Type B pancreatic cell (in vitro differentiated cells): ENCODE data around the gene LAMP2. TPM values are rescaled to one million over a fixed set of nuclear protein-coding genes. Genes with fewer than 3 reads are reported as not detected.
A peak's percentile ranks its signal among the peaks of the same experiment; 100 is the strongest.

Experiments used
- DNase-seq: peaks from one replicate; pipeline ENCODE4 v3.0.0; 2021; ENCODE audit warnings: mixed read lengths; ENCODE audit not compliant: unreplicated experiment; ENCODE audit errors: extremely low spot score
- H3K27ac Mint-ChIP-seq: 2 replicates; pipeline ENCODE4 v1.8.0; 2021; ENCODE audit warnings: mild to moderate bottlenecking, mixed read lengths
- H3K27me3 Mint-ChIP-seq: 2 replicates; pipeline ENCODE4 v1.8.0; 2021; ENCODE audit warnings: mixed read lengths
- H3K36me3 Mint-ChIP-seq: 2 replicates; pipeline ENCODE4 v1.8.0; 2021; ENCODE audit warnings: mixed read lengths
- H3K4me1 Mint-ChIP-seq: one replicate; pipeline ENCODE4 v1.8.0; 2021; ENCODE audit warnings: mixed read lengths; ENCODE audit not compliant: unreplicated experiment
- H3K4me3 Mint-ChIP-seq: 2 replicates; pipeline ENCODE4 v1.8.0; 2021; ENCODE audit warnings: mild to moderate bottlenecking, mixed read lengths
- H3K9me3 Mint-ChIP-seq: 2 replicates; pipeline ENCODE4 v1.8.0; 2021; ENCODE audit warnings: mixed read lengths
- total RNA-seq: library from RNA; stranded (reverse); gene quantifications from 2 replicates; pipeline ENCODE4 v1.2.1, GENCODE V29; 2021; ENCODE audit warnings: low replicate concordance
- TF ChIP-seq, protein P1 (sequence below): fragments of 200-600 bp; sonication (generic); conservative IDR thresholded peaks from 2 replicates; pipeline ENCODE4 v1.5.0; 2021; ENCODE audit warnings: antibody characterized with exemption, mild to moderate bottlenecking

The LAMP2 gene
- total RNA-seq, 1 donor from 2014 or later, result 82.9 TPM

DNA sequence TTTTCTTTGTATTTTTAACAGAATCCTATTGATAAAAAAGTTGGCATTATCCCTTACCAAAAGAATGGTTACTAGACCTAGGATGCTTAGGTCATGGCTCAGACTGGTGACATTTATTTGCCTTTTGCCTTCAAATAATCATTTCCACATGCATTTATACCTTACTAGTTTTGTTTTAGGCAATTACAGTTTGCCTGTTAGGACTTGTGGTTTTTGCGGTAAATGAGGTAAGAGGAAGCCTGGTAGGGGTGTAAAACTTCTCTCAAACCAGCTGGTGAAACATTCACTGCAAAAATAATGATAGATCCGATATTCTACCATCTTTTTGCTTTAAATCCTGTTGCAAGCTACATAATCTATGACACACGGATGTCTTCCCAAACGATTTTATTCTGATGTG is 12.1 kb downstream of the LAMP2 start:
- H3K4me1 Mint-ChIP-seq, result peaks cover 5% of the 10 kb centered on the region
- no peaks in the 10 kb centered on the region for H3K27me3 Mint-ChIP-seq
- no peak for DNase-seq
- no peak overlapping the region for H3K27ac Mint-ChIP-seq
- TF ChIP-seq, protein P1, sequence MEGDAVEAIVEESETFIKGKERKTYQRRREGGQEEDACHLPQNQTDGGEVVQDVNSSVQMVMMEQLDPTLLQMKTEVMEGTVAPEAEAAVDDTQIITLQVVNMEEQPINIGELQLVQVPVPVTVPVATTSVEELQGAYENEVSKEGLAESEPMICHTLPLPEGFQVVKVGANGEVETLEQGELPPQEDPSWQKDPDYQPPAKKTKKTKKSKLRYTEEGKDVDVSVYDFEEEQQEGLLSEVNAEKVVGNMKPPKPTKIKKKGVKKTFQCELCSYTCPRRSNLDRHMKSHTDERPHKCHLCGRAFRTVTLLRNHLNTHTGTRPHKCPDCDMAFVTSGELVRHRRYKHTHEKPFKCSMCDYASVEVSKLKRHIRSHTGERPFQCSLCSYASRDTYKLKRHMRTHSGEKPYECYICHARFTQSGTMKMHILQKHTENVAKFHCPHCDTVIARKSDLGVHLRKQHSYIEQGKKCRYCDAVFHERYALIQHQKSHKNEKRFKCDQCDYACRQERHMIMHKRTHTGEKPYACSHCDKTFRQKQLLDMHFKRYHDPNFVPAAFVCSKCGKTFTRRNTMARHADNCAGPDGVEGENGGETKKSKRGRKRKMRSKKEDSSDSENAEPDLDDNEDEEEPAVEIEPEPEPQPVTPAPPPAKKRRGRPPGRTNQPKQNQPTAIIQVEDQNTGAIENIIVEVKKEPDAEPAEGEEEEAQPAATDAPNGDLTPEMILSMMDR, result no peak
- H3K36me3 Mint-ChIP-seq, result no peaks in the 10 kb centered on the region
- no peaks in the 10 kb centered on the region for H3K9me3 Mint-ChIP-seq
- H3K4me3 Mint-ChIP-seq, result no peak overlapping the region

DNA sequence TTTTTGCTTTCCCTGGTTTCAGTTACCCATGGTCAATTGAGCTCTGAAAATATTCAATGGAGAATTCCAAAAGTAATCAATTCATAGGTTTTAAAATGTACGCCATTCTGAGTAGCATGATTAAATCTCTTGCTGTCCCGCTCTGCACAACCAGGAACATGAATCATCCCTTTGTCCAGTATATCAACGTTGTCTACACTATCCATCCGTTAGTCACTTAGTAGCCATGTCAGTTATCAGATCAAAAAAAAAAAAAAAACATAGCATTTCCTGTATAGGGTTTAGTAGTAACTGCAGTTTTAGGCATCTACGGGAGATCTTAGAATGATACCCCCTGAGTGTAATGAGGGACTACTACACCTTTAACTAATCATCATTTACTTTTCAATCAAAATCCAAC is 15.1 kb downstream of the LAMP2 start:
- TF ChIP-seq, protein P1, result no peak
- DNase-seq, result no peak
- no peaks in the 10 kb centered on the region for H3K9me3 Mint-ChIP-seq
- no peaks in the 10 kb centered on the region for H3K27me3 Mint-ChIP-seq
- H3K4me3 Mint-ChIP-seq, result no peak overlapping the region
- H3K36me3 Mint-ChIP-seq, result no peaks in the 10 kb centered on the region
- no peak overlapping the region for H3K27ac Mint-ChIP-seq
- peaks cover 6% of the 10 kb centered on the region for H3K4me1 Mint-ChIP-seq

DNA sequence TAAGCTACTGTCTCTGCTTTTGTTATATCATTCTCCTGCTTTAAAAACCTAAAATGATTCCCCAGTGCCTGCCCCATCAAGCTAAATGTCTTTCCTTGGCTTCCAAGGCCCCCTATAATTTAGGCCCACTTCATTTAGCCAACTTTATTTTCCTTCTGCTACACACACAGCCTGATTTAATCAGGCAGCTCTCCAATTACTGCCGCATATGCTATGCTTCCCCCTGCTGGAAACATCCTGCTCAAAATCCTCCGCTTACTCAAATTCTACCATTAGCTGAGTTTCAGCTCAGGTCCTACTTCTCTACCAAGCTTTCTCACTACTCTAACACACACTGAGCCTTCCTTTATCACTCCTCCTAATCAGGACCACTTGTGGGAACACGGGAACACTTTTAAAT is 17.0 kb downstream of the LAMP2 start:
- Mint-ChIP-seq H3K27ac (peak overlapping the region; percentile 0), H3K27me3 (no peaks in the 10 kb centered on the region), H3K36me3 (no peaks in the 10 kb centered on the region), H3K4me1 (peaks cover 6% of the 10 kb centered on the region), H3K9me3 (no peaks in the 10 kb centered on the region), H3K4me3 (no peak overlapping the region)
- DNase-seq, result no peak
- TF ChIP-seq, protein P1, result peak; percentile 65

DNA sequence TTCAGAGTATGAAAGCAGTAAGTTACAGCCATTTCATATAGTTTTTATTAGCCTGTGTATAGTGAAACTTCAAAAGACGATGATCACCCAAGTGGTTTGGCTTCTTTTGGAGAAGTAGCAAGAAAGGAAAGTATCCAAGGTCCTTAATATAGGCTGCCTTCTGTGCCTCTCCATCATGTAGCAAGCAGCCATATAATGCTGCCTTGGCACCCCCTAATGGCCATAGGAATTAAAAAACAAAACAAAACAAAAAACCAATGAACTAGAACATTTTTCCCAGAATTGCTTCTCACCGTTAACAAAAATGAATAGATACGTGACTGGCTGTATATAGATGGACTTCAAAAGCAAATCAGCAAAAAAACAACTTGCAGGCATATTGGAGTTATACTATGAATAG is 18.9 kb downstream of the LAMP2 start:
- Mint-ChIP-seq H3K9me3 (no peaks in the 10 kb centered on the region), H3K4me1 (peaks cover 6% of the 10 kb centered on the region), H3K36me3 (no peaks in the 10 kb centered on the region), H3K27me3 (no peaks in the 10 kb centered on the region), H3K4me3 (no peak overlapping the region), H3K27ac (no peak overlapping the region)
- no peak for DNase-seq
- TF ChIP-seq, protein P1, result peak; percentile 51

DNA sequence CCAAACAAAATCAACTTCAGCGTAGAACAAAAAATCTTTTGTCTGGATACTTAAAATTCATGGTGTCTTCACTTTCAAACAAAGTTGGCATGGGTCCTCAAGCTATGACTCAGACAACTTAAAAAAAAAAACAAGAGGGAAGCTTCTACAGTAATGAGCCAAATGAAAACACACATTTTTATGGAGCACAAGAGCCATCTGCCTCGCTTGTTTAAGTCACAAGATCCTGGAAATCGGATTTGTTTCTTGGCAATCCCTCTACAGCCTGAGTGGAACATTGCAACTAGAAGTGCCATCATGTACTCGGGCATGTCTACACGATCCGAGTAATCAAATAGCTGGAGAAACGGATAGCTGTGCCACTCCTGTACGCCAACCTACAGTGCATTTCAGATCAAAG is 22.6 kb downstream of the LAMP2 start:
- peaks cover 6% of the 10 kb centered on the region for H3K36me3 Mint-ChIP-seq
- TF ChIP-seq, protein P1, result no peak
- no peaks in the 10 kb centered on the region for H3K4me1 Mint-ChIP-seq
- H3K4me3 Mint-ChIP-seq, result no peak overlapping the region
- H3K27me3 Mint-ChIP-seq, result no peaks in the 10 kb centered on the region
- no peak for DNase-seq
- no peak overlapping the region for H3K27ac Mint-ChIP-seq
- no peaks in the 10 kb centered on the region for H3K9me3 Mint-ChIP-seq

DNA sequence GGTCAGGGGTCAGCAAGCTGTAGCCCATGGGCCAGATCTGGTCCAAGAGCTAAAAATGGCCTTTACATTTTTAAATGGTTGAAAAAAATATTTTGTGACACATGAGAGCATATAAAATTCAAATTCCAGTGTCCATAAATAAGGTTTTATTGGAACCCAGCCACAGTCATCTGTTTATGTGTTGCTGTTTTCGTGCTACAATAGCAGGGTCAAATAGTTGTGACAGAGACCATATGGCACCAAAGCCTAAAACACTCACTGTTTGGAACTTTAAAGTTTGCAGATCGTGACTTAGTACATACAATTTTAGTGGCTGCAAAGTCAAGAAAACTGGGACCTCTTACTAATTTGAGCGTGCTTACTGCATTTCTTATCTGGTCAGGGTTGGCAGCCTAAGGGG is 29.2 kb downstream of the LAMP2 start:
- no peak overlapping the region for H3K27ac Mint-ChIP-seq
- TF ChIP-seq, protein P1, result no peak
- no peaks in the 10 kb centered on the region for H3K4me1 Mint-ChIP-seq
- peaks cover 6% of the 10 kb centered on the region for H3K36me3 Mint-ChIP-seq
- H3K27me3 Mint-ChIP-seq, result no peaks in the 10 kb centered on the region
- no peak for DNase-seq
- no peak overlapping the region for H3K4me3 Mint-ChIP-seq
- no peaks in the 10 kb centered on the region for H3K9me3 Mint-ChIP-seq
